Measurements from ENCODE around the gene PITPNM3.

The PITPNM3 gene

DNA sequence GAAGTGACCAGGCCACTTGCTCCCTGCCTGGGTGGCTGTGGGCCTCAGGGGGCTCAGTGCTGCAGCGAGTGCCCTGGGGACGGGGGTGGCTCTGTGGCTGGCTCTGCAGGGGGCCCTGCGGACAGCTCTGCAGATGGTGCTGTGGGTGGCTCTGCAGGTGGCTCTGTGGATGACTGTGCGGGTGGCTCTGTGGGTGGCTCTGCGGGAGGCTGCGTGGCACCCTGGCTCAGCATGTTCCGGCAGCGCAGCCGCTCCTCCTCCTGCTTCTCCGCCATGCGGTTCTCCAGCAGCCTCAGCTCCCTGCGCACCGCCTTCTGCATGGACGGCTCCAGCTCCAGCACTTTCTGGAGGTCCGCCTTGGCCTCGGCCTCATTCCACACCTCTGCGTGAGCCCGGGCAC lies 130.9 kb downstream of the PITPNM3 start:
- in situ Hi-C loops (cut with MboI; ENCODE audit: low sequenced_read_pairs, unreplicated experiment) = loop anchor here (10.0 kb wide), 1 partner anchor 831 kb away; no protein-coding TSS in a partner anchor

DNA sequence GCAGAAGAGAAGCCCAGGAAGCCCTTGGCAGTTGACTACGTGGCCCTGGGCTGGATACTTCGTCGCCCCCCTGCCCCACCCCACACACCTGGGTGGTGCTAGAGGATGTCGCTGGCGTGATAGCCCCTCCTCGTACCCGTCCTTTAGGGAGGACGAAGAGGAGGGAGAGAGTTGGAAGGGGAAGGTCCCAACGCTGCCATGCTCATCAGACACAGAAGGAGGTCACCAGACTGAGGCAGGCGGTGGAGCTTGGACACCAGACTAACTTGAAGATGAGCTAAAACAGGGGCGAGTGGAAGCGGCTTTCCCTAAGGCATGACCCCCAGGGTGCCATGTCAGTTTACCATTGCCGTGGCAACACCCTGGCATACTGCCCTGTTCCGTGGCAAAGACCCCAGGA lies 132.4 kb downstream of the PITPNM3 start:
- TF ChIP-seq, protein P1, sequence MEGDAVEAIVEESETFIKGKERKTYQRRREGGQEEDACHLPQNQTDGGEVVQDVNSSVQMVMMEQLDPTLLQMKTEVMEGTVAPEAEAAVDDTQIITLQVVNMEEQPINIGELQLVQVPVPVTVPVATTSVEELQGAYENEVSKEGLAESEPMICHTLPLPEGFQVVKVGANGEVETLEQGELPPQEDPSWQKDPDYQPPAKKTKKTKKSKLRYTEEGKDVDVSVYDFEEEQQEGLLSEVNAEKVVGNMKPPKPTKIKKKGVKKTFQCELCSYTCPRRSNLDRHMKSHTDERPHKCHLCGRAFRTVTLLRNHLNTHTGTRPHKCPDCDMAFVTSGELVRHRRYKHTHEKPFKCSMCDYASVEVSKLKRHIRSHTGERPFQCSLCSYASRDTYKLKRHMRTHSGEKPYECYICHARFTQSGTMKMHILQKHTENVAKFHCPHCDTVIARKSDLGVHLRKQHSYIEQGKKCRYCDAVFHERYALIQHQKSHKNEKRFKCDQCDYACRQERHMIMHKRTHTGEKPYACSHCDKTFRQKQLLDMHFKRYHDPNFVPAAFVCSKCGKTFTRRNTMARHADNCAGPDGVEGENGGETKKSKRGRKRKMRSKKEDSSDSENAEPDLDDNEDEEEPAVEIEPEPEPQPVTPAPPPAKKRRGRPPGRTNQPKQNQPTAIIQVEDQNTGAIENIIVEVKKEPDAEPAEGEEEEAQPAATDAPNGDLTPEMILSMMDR (IDR thresholded peaks at IDR 0.05; ENCODE audit: borderline replicate concordance, control extremely low read depth, extremely low read depth, insufficient read depth, missing control alignments) = no peak
- in situ Hi-C loops (cut with MboI; ENCODE audit: low sequenced_read_pairs, unreplicated experiment) = loop anchor here (10.0 to 25.0 kb wide), 2 partner anchors 712 to 829 kb away; no protein-coding TSS in a partner anchor
- DNase-seq (ENCODE audit: low spot score) = no peak

More for the DNA sequence above, 130.9 kb downstream of the PITPNM3 start:
- TF ChIP-seq, protein P1 (IDR thresholded peaks at IDR 0.05; ENCODE audit: borderline replicate concordance, control extremely low read depth, extremely low read depth, insufficient read depth, missing control alignments) = no peak
- no peak for DNase-seq (ENCODE audit: low spot score)

DNA sequence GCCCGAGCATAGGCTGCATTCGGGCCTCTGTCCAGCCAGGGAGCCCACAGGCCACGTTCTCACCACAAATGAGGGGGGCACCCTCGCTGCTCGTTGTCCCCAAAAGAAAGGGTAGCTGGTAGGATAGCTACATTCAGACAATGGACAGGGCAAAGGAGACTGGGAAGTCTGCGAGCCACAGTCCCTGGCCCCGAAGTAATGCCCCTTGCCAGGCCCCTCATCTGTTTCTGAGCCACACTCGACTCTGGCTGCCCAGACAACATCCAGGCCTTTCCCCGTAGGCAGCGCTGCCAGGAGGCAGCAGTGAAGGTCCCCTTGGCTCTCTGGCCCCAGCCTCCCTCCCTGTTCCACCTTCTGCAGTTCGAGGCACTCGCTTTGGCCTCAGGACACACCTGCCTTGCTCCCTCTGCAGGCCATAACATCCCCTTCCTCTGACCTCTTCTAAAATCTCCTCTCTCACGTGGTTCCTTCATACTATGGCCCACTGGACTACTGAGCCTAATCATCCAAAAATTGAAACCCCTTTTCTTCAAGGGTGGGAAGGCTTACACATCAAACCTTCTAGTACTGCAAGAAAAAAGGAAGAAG lies 133.6 kb downstream of the PITPNM3 start:
- no peak for DNase-seq (ENCODE audit: low spot score)
- TF ChIP-seq, protein P1 (IDR thresholded peaks at IDR 0.05; ENCODE audit: borderline replicate concordance, control extremely low read depth, extremely low read depth, insufficient read depth, missing control alignments) = no peak
- in situ Hi-C loops (cut with MboI; ENCODE audit: low sequenced_read_pairs, unreplicated experiment) = loop anchor here (10.0 to 25.0 kb wide), 2 partner anchors 710 to 828 kb away; no protein-coding TSS in a partner anchor

DNA sequence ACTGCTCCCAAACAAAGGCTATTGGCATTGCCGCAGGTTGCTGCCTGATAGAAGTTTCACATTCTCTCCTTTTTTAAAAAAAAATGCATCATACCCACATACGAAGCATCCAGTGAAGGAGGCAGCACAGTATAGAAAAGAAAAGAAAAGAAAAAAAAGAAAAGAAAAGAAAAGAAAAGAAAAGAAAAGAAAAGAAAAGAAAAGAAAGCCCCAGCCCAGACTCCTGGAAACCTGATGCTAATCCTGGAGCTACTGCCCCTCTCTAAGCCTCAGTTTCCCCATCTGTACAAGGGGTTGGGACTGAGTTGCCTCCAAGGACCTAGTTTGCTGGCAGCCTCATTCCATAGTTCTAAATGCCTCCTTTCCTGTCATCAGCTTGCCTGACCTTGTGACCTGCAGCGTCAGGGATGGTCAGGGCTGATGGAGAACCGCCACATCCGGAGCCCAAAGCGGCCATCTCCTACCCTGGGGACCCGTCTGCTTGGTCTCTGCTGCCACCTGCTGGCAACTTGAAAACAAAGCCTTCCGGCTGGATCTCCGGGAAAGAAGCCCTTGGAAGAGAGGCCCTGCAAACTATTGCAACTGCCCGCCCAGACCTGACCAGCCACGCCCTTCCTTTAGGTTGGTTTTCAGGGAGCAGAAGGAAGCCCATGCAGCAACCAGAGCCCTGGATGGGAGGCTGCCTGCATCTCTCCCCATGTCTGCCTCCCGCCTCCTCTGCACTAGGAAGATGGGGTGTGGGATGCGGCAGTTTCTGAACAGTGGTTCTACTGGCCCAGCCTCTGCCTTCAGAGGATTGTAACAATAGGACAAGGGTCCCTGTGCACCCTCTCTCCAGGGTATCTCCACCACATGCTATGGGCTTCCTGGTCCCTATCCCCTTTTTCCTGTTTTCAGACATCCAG lies 134.4 kb downstream of the PITPNM3 start:
- peak; percentile 88 for DNase-seq (ENCODE audit: low spot score)
- TF ChIP-seq, protein P1 (IDR thresholded peaks at IDR 0.05; ENCODE audit: borderline replicate concordance, control extremely low read depth, extremely low read depth, insufficient read depth, missing control alignments) = peak; percentile 79
- in situ Hi-C loops (cut with MboI; ENCODE audit: low sequenced_read_pairs, unreplicated experiment) = loop anchor here (10.0 to 25.0 kb wide), 2 partner anchors 710 to 827 kb away; no protein-coding TSS in a partner anchor

DNA sequence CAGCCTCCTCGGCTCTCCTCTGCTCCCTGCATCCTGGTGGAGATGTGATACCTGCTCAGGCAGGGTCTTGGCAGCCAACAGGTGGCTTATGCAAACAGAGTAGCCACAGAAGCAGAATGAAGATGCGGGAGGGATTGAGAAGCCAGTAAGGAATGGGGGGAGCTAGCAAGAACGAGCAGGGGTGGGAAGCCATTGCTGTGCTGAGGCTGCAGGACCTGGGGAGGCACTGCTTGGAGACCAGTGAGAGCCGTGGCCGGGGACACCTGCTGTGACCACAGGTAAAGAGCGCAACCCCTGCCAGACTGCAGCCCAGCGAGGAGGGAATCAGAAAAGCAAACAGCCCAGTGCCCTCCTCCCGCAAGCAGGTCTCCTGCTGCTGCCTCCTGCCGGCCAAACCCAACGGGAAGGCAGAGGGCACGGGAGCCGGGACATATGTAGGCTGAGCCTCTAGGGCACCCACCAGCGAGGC lies 136.1 kb downstream of the PITPNM3 start:
- no peak for DNase-seq (ENCODE audit: low spot score)
- in situ Hi-C loops (cut with MboI; ENCODE audit: low sequenced_read_pairs, unreplicated experiment) = loop anchor here (10.0 to 25.0 kb wide), 2 partner anchors 708 to 825 kb away; no protein-coding TSS in a partner anchor
- TF ChIP-seq, protein P1 (IDR thresholded peaks at IDR 0.05; ENCODE audit: borderline replicate concordance, control extremely low read depth, extremely low read depth, insufficient read depth, missing control alignments) = no peak

DNA sequence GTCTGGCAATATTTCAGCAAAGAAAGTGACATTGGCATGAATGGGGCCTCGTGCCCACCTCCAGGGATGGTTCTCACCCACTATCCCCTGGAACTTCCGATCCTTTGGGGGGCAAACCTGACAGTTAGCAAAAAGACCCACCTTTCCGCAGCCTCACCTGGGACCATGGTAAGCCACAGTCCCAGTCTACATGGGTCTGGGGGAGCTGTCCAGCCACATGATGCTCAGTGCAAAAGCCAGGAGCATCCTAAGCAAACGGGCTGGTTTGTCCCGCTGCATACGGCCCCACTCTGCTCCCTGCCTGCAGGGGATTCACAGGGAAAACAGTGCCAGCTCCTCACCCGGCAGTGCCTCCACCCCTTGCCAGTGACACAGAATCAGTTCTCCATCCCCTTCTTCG lies 140.7 kb downstream of the PITPNM3 start:
- TF ChIP-seq, protein P1 (IDR thresholded peaks at IDR 0.05; ENCODE audit: borderline replicate concordance, control extremely low read depth, extremely low read depth, insufficient read depth, missing control alignments) = no peak
- no peak for DNase-seq (ENCODE audit: low spot score)
- in situ Hi-C loops (cut with MboI; ENCODE audit: low sequenced_read_pairs, unreplicated experiment) = loop anchor here (25.0 kb wide), 1 partner anchor 703 kb away; no protein-coding TSS in a partner anchor
